Keratinocyte (primary cell): ENCODE measurements around the gene RRAD. TPM values are rescaled to one million over a fixed set of nuclear protein-coding genes. Genes with fewer than 3 reads are reported as not detected.

Experiments used
- DNase-seq: peaks from one replicate; pipeline ENCODE4 v3.0.0-alpha.2; 2011; ENCODE audit warnings: low read depth, missing footprints, low spot score
- FAIRE-seq: peaks from 2 replicates; lab custom pipeline; 2011; peaks lifted over from hg19 to GRCh38; lab: Jason Lieb, UNC
- H2AFZ ChIP-seq: 2 replicates; pipeline ENCODE4 v1.6.0; 2012; ENCODE audit warnings: low read length, control low read depth, inconsistent platforms; ENCODE audit not compliant: control insufficient read depth
- H3K27ac ChIP-seq: 2 replicates; pipeline ENCODE4 v1.5.1; 2011; ENCODE audit warnings: low read length; ENCODE audit not compliant: control insufficient read depth, insufficient read depth
- H3K27me3 ChIP-seq: 3 replicates; pipeline ENCODE4 v1.6.0; 2011; ENCODE audit warnings: low read length; ENCODE audit not compliant: control insufficient read depth, insufficient read depth; ENCODE audit errors: extremely low read depth
- H3K36me3 ChIP-seq, 2 experiments: 2 replicates in 1 of 2; 3 replicates in 1 of 2; pipeline ENCODE4 v1.5.1; 2011; ENCODE audit warnings: low read length in 2 of 2, mild to moderate bottlenecking in 1 of 2; ENCODE audit not compliant: control insufficient read depth in 2 of 2, insufficient read depth in 2 of 2; ENCODE audit errors: extremely low read depth in 1 of 2
- H3K4me1 ChIP-seq: 3 replicates; pipeline ENCODE4 v1.5.1; 2011; ENCODE audit warnings: low read length; ENCODE audit not compliant: control insufficient read depth, insufficient read depth; ENCODE audit errors: extremely low read depth
- H3K4me2 ChIP-seq: 3 replicates; pipeline ENCODE4 v1.6.0; 2011; ENCODE audit warnings: low read depth, low read length; ENCODE audit not compliant: control insufficient read depth, insufficient read depth; ENCODE audit errors: extremely low read depth
- H3K4me3 ChIP-seq, 3 experiments: fragments of 200-600 bp in 1 of 3; sonication (generic) in 1 of 3; 2 replicates in 2 of 3; 3 replicates in 1 of 3; pipeline ENCODE4 v1.5.1; 2011 to 2016; ENCODE audit warnings: low read length in 3 of 3, mild to moderate bottlenecking in 3 of 3, control low read depth in 2 of 3, inconsistent platforms in 1 of 3, low read depth in 1 of 3, mixed read lengths in 1 of 3, mixed run types in 1 of 3, moderate library complexity in 1 of 3; ENCODE audit not compliant: control insufficient read depth in 2 of 3, insufficient read depth in 2 of 3; ENCODE audit errors: extremely low read depth in 1 of 3
- H3K79me2 ChIP-seq: 2 replicates; pipeline ENCODE4 v1.6.0; 2012; ENCODE audit warnings: low read length; ENCODE audit not compliant: control insufficient read depth, insufficient read depth
- H3K9ac ChIP-seq: 3 replicates; pipeline ENCODE4 v1.6.0; 2011; ENCODE audit warnings: low read length; ENCODE audit not compliant: control insufficient read depth, insufficient read depth; ENCODE audit errors: extremely low read depth
- H3K9me1 ChIP-seq: 3 replicates; pipeline ENCODE4 v1.6.0; 2011; ENCODE audit warnings: low read length; ENCODE audit not compliant: control insufficient read depth, insufficient read depth; ENCODE audit errors: extremely low read depth
- H3K9me3 ChIP-seq: 2 replicates; pipeline ENCODE4 v1.5.1; 2012; ENCODE audit warnings: low read depth, low read length; ENCODE audit not compliant: control insufficient read depth
- H4K20me1 ChIP-seq: 3 replicates; pipeline ENCODE4 v1.6.0; 2011; ENCODE audit warnings: low read length; ENCODE audit not compliant: control insufficient read depth, insufficient read depth; ENCODE audit errors: extremely low read depth
- EZH2 ChIP-seq: IDR thresholded peaks from one replicate; pipeline ENCODE4 v1.6.1; 2012; ENCODE audit warnings: inconsistent platforms, mild to moderate bottlenecking, low read length, moderate library complexity
- dilution Hi-C: fragments of 300-500 bp; cut with MboI; formaldehyde crosslinking; loops from one replicate; pipeline ENCODE4 v1.7.0; 2020; ENCODE audit warnings: low sequenced_read_pairs; ENCODE audit not compliant: extremely low pct_ligation_motif_present
- polyA plus RNA-seq, 5 experiments: library from polyadenylated mRNA; depleted of rRNA in 3 of 5; stranded (reverse) in 3 of 5; stranded (forward) in 1 of 5; unstranded in 1 of 5; fragments of >200 nt; gene quantifications; 1 replicate in 1 of 5; 2 replicates in 3 of 5; 3 replicates in 1 of 5; pipeline versions ENCODE4 v1.2.1 to v1.2.3, GENCODE V29; 2011 to 2012; ENCODE audit warnings: missing spikeins in 2 of 5, low read depth in 1 of 5, low replicate concordance in 1 of 5
- TF ChIP-seq, protein P1 (sequence below), 3 experiments: IDR thresholded peaks in 1 of 3; conservative IDR thresholded peaks in 1 of 3; optimal IDR thresholded peaks in 1 of 3; 2 replicates in 2 of 3; 3 replicates in 1 of 3; pipeline versions ENCODE3 to v1.5.1; 2011; ENCODE audit warnings: low read length in 3 of 3, mild to moderate bottlenecking in 3 of 3, moderate library complexity in 2 of 3, control low read depth in 1 of 3, inconsistent platforms in 1 of 3; ENCODE audit not compliant: insufficient read depth in 2 of 3; ENCODE audit errors: extremely low read depth in 1 of 3

RRAD gene
- polyA plus RNA-seq, 1 donor (not counting 4 experiments of a cell fraction or from before 2014, with no cell fraction given) = 2.7 TPM

DNA sequence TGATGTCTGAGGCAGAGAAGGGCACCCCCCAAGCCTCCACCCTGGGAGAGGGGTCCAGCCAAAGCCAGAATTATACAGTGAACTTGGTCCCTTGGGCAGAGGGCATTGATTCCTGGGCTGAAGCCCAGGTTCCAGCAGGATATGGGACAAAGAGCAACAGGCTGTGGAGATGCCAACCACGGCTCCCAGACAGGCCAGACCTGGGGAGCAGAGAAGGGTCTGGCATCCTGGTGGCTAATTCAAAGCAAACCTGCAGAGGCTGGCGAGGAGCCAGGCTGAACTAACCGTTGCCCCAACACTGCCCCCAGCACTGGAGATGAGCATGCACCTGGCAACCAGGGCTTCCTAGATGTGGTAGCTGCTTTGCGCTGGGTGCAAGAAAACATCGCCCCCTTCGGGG lies 38.7 kb upstream of the RRAD start:
- no peak overlapping the region for H3K9ac ChIP-seq
- no peaks in the 10 kb centered on the region for H3K79me2 ChIP-seq
- no peak for TF ChIP-seq EZH2
- TF ChIP-seq, protein P1, sequence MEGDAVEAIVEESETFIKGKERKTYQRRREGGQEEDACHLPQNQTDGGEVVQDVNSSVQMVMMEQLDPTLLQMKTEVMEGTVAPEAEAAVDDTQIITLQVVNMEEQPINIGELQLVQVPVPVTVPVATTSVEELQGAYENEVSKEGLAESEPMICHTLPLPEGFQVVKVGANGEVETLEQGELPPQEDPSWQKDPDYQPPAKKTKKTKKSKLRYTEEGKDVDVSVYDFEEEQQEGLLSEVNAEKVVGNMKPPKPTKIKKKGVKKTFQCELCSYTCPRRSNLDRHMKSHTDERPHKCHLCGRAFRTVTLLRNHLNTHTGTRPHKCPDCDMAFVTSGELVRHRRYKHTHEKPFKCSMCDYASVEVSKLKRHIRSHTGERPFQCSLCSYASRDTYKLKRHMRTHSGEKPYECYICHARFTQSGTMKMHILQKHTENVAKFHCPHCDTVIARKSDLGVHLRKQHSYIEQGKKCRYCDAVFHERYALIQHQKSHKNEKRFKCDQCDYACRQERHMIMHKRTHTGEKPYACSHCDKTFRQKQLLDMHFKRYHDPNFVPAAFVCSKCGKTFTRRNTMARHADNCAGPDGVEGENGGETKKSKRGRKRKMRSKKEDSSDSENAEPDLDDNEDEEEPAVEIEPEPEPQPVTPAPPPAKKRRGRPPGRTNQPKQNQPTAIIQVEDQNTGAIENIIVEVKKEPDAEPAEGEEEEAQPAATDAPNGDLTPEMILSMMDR (optimal IDR thresholded peaks at IDR 0.05 in 1 of 3, IDR thresholded peaks at IDR 0.05 in 1 of 3, conservative IDR thresholded peaks at IDR 0.05 in 1 of 3; ENCODE audit: extremely low read depth in 1 of 3, insufficient read depth in 2 of 3, low read length in 3 of 3) = no peak
- dilution Hi-C loops = no loop called here
- H3K36me3 ChIP-seq = peaks cover 0 to 1% of the 10 kb centered on the region in 2 experiments
- FAIRE-seq (no peak), DNase-seq (no peak)
- no peak overlapping the region for H3K4me2 ChIP-seq
- no peak overlapping the region for H3K4me3 ChIP-seq
- H3K4me1 ChIP-seq = peaks cover 3% of the 10 kb centered on the region
- H3K9me1 ChIP-seq = no peaks in the 10 kb centered on the region
- H3K27me3 ChIP-seq = no peaks in the 10 kb centered on the region
- no peaks in the 10 kb centered on the region for H4K20me1 ChIP-seq
- no peak overlapping the region for H3K27ac ChIP-seq
- H2AFZ ChIP-seq = no peak overlapping the region
- H3K9me3 ChIP-seq = no peaks in the 10 kb centered on the region

- Histone ChIP-seq H3K4me3 (no peak overlapping the region), H3K27ac (no peak overlapping the region), H2AFZ (no peak overlapping the region), H3K27me3 (no peaks in the 10 kb centered on the region), H3K79me2 (no peaks in the 10 kb centered on the region), H3K9ac (no peak overlapping the region), H4K20me1 (no peaks in the 10 kb centered on the region), H3K36me3 (peaks cover 0 to 1% of the 10 kb centered on the region in 2 experiments), H3K4me1 (peaks cover 3% of the 10 kb centered on the region), H3K9me3 (no peaks in the 10 kb centered on the region), H3K4me2 (no peak overlapping the region), H3K9me1 (no peaks in the 10 kb centered on the region)
- FAIRE-seq = no peak
- dilution Hi-C loops = no loop called here
- TF ChIP-seq, protein P1 (optimal IDR thresholded peaks at IDR 0.05 in 1 of 3, IDR thresholded peaks at IDR 0.05 in 1 of 3, conservative IDR thresholded peaks at IDR 0.05 in 1 of 3; ENCODE audit: extremely low read depth in 1 of 3, insufficient read depth in 2 of 3, low read length in 3 of 3) = no peak
- TF ChIP-seq EZH2 = no peak
- no peak for DNase-seq
Observed at GRCh38 chr16:66961914-66962313, 36.6 kb upstream of the RRAD start.
